Mucosa of stomach (tissue), 1 donor: Measurements from ENCODE around the gene AVEN.

ENCODE experiments used
- H3K27me3 ChIP-seq: one replicate; pipeline ENCODE4 v1.7.0; 2013; ENCODE audit warnings: mild to moderate bottlenecking, low read length; ENCODE audit not compliant: control insufficient read depth, insufficient read depth
- H3K36me3 ChIP-seq: one replicate; pipeline ENCODE4 v1.7.0; 2013; ENCODE audit warnings: low read length; ENCODE audit not compliant: control insufficient read depth, insufficient read depth
- H3K4me1 ChIP-seq: one replicate; pipeline ENCODE4 v1.7.0; 2013; ENCODE audit warnings: mild to moderate bottlenecking, low read length; ENCODE audit not compliant: control insufficient read depth, insufficient read depth
- H3K4me3 ChIP-seq: one replicate; pipeline ENCODE4 v1.7.0; 2013; ENCODE audit warnings: low read length
- H3K9ac ChIP-seq: one replicate; pipeline ENCODE4 v1.7.0; 2013; ENCODE audit warnings: mild to moderate bottlenecking, low read length, moderate library complexity
- H3K9me3 ChIP-seq: one replicate; pipeline ENCODE4 v1.7.0; 2013; ENCODE audit warnings: mild to moderate bottlenecking, low read length, moderate library complexity; ENCODE audit not compliant: control insufficient read depth
- donor health status: Pancreatic carcinoma.

The AVEN gene

GRCh38 chr15:33932734-33933133 is 106.3 kb downstream of the AVEN start:
- H3K9me3 ChIP-seq = no peaks in the 10 kb centered on the region
- no peaks in the 10 kb centered on the region for H3K36me3 ChIP-seq
- H3K27me3 ChIP-seq = no peaks in the 10 kb centered on the region
- no peak overlapping the region for H3K9ac ChIP-seq
- no peaks in the 10 kb centered on the region for H3K4me1 ChIP-seq
- no peak overlapping the region for H3K4me3 ChIP-seq

GRCh38 chr15:33926260-33926659 is 112.7 kb downstream of the AVEN start:
- Histone ChIP-seq H3K36me3 (no peaks in the 10 kb centered on the region), H3K9ac (no peak overlapping the region), H3K4me1 (no peaks in the 10 kb centered on the region), H3K9me3 (no peaks in the 10 kb centered on the region), H3K27me3 (no peaks in the 10 kb centered on the region), H3K4me3 (no peak overlapping the region)

DNA sequence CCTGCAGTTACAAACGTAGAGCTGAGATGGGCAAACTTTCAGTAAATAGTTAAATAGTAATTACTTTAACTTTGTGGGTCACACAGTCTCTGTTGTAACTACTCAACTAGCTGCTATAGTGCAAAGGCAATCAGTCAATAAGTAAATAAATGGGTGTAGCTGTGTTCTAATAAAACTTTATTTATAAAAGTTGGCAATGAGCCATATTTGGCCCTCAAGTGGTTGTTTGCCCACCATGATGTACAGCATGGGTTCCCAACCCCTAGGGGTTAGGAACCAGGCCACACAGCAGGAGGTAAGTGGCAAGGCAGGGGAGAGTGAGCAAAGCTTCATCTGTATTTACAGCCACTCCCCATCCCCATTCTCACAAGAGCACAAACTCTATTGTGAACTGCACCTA is 115.6 kb downstream of the AVEN start:
- no peak overlapping the region for H3K9ac ChIP-seq
- no peaks in the 10 kb centered on the region for H3K36me3 ChIP-seq
- no peak overlapping the region for H3K4me3 ChIP-seq
- no peaks in the 10 kb centered on the region for H3K9me3 ChIP-seq
- H3K27me3 ChIP-seq = no peaks in the 10 kb centered on the region
- no peaks in the 10 kb centered on the region for H3K4me1 ChIP-seq

DNA sequence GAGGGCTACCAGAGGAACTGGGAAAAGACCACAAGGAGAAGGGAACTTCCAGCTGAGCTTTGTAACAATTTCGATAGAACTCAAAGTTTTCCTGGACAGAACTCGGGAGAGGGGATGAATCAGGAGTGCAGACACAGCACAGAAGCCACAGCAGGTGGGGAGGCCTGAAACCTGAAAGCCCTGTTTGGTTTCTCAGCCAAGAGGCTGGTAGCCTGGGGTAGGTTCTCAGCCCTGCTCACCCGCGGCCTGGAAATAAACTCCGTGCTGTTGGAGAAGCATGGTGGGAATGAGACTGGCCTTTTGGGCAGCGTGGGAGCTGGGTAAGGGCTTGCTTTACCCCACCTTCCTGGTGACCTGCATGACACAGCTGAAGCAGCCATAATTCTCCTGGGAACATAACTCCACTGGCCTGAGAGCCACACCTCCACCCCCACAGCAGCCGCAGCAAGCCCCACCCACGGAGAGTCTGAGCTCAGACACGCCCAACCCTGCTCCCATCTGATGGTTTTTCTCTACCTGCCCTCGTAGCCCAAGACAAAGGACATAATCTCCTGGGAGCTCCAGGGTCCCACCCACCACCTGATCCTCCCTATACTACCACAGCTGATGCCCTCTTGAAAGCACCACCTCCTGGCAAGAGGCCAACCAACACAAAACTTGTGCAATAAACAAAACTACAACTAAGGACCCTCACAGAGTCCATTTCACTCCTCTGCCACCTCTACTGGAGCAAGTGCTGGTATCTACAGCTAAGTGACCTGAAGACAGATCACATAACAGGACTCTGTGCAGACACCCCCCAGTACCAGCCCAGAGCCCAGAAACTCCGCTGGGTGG is 123.2 kb downstream of the AVEN start:
- H3K4me3 ChIP-seq = no peak overlapping the region
- no peak overlapping the region for H3K9ac ChIP-seq
- no peaks in the 10 kb centered on the region for H3K36me3 ChIP-seq
- peaks cover 10% of the 10 kb centered on the region for H3K4me1 ChIP-seq
- H3K27me3 ChIP-seq = no peaks in the 10 kb centered on the region
- no peaks in the 10 kb centered on the region for H3K9me3 ChIP-seq

DNA sequence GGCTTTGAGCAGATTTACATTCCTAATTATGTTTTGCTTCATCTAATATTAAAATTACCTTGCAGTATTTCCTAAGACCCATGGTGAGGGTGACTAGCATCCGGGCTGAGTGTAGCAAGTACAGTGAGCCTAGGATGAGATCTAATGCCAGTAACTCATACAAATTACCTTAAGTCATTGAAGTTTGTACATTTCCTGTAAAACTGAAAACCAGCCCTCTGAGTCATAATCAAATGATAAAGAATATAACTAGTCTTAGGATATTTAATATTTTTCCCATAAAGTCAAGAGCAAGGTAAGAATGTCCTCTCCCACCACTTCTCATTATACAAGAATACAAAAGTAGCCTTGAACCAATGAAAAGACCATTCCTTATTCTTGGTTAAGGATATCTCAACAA is 125.5 kb downstream of the AVEN start:
- Histone ChIP-seq H3K9me3 (no peaks in the 10 kb centered on the region), H3K4me1 (peaks cover 10% of the 10 kb centered on the region), H3K9ac (no peak overlapping the region), H3K36me3 (no peaks in the 10 kb centered on the region), H3K4me3 (no peak overlapping the region), H3K27me3 (no peaks in the 10 kb centered on the region)

DNA sequence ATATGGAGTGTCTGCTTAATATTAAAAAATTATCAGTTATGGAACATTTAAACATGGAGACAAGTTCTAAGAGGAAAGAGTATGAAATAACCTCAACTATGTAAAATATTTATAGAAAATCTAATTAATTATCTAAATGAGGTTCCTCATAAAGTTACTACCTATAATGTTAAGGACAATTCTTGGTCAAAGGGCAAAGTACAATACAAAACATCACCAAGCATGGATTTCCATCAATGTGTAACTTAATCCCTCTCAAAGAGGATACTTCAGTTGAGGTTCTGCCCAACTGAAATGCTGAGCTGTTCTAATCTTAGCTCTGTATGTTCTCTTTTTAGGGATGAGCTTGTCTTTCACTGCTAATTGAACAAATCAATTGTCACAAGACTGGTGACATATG is 126.7 kb downstream of the AVEN start:
- Histone ChIP-seq H3K4me1 (peaks cover 10% of the 10 kb centered on the region), H3K9me3 (no peaks in the 10 kb centered on the region), H3K36me3 (no peaks in the 10 kb centered on the region), H3K9ac (no peak overlapping the region), H3K27me3 (no peaks in the 10 kb centered on the region), H3K4me3 (no peak overlapping the region)

DNA sequence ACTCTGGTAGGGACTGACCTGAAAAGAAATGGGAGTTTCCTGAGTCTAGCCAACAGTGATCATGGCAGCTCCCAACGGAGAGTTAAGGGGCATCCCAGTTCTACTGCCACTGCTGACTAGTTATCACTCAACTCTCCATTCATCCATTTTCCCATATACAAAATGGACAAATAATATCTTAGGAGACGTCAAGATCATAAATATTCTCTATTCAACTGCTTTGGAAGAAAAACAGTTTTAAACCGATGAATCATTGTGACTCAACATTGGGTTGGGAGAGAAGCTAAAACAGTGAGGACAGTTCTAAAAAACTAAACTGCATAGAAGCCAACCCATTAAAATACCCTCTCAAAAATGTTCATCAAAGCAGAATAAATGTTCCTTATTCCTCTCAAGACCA is 128.3 kb downstream of the AVEN start:
- H3K9me3 ChIP-seq = no peaks in the 10 kb centered on the region
- no peaks in the 10 kb centered on the region for H3K36me3 ChIP-seq
- peaks cover 9% of the 10 kb centered on the region for H3K4me1 ChIP-seq
- no peaks in the 10 kb centered on the region for H3K27me3 ChIP-seq
- no peak overlapping the region for H3K9ac ChIP-seq
- no peak overlapping the region for H3K4me3 ChIP-seq

- H3K4me3 ChIP-seq = no peak overlapping the region
- H3K4me1 ChIP-seq = peaks cover 6% of the 10 kb centered on the region
- no peaks in the 10 kb centered on the region for H3K36me3 ChIP-seq
- no peaks in the 10 kb centered on the region for H3K9me3 ChIP-seq
- no peak overlapping the region for H3K9ac ChIP-seq
- no peaks in the 10 kb centered on the region for H3K27me3 ChIP-seq
Measured at GRCh38 chr15:33908406-33908805, 130.6 kb downstream of the AVEN start.

- H3K9ac ChIP-seq = no peak overlapping the region
- no peaks in the 10 kb centered on the region for H3K9me3 ChIP-seq
- H3K4me1 ChIP-seq = peaks cover 6% of the 10 kb centered on the region
- H3K4me3 ChIP-seq = no peak overlapping the region
- no peaks in the 10 kb centered on the region for H3K27me3 ChIP-seq
- no peaks in the 10 kb centered on the region for H3K36me3 ChIP-seq
Measured at GRCh38 chr15:33907326-33907725, 131.7 kb downstream of the AVEN start.

- peaks cover 6% of the 10 kb centered on the region for H3K4me1 ChIP-seq
- no peaks in the 10 kb centered on the region for H3K9me3 ChIP-seq
- H3K4me3 ChIP-seq = no peak overlapping the region
- H3K36me3 ChIP-seq = no peaks in the 10 kb centered on the region
- no peak overlapping the region for H3K9ac ChIP-seq
- no peaks in the 10 kb centered on the region for H3K27me3 ChIP-seq
Measured at GRCh38 chr15:33903661-33904060, 135.3 kb downstream of the AVEN start.

DNA sequence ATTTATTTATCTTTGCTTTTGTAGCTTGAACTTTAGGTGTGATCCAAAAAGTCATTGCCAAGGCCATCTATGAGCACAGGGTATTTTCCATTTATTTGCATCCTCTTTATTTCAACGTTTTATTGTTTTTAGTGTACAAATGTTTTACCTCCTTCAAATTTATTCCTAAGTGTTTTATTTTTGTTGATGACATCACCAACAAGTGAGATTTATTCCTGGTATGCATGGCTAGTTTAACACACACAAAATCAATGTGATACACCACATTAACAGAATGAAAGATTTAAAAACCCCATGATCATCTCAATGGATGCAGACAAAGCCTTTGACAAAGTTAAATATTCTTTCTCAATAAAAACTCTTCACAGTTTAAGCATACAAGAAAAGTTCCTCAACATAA is 137.0 kb downstream of the AVEN start:
- Histone ChIP-seq H3K4me3 (no peak overlapping the region), H3K4me1 (peaks cover 6% of the 10 kb centered on the region), H3K27me3 (no peaks in the 10 kb centered on the region), H3K36me3 (no peaks in the 10 kb centered on the region), H3K9me3 (no peaks in the 10 kb centered on the region), H3K9ac (no peak overlapping the region)

GRCh38 chr15:33894193-33894592 is 144.8 kb downstream of the AVEN start:
- Histone ChIP-seq H3K4me1 (no peaks in the 10 kb centered on the region), H3K9me3 (no peaks in the 10 kb centered on the region), H3K27me3 (no peaks in the 10 kb centered on the region), H3K4me3 (no peak overlapping the region), H3K9ac (no peak overlapping the region), H3K36me3 (no peaks in the 10 kb centered on the region)

DNA sequence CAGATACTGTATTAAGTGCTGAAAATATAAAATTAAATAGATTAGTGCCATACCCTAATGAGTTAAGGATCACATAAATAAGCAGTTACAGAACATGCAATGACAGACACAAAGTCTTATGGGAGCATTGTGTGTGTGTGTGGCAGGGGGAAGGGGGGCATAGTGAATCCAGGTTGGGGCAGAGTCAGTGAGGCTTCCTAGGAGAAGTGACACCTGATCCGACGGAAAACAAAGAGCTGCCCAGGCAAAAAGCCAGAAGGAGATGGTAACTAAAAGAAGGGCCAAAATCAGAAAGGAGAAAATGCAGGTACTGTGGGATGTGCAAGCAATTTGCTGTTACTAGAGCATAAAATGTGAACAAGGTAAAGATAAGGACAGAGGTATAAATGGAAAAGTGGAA is 150.8 kb downstream of the AVEN start:
- H3K27me3 ChIP-seq = no peaks in the 10 kb centered on the region
- H3K9me3 ChIP-seq = no peaks in the 10 kb centered on the region
- no peaks in the 10 kb centered on the region for H3K36me3 ChIP-seq
- H3K9ac ChIP-seq = no peak overlapping the region
- H3K4me3 ChIP-seq = no peak overlapping the region
- no peaks in the 10 kb centered on the region for H3K4me1 ChIP-seq
